HG02798 (cell line): ENCODE data around the gene STXBP6.
"Not testable (repeated sequence)": the region's sequence is repeated elsewhere in the genome, so short reads cannot be mapped to it uniquely, and the experiment has no call there.

Source experiments
- ATAC-seq: cut with Tn5 transposase; IDR thresholded peaks from one replicate; pipeline ENCODE4 v1.9.1; 2021; ENCODE audit warnings: mild to moderate bottlenecking; ENCODE audit not compliant: unreplicated experiment, poor library complexity

STXBP6 gene

DNA sequence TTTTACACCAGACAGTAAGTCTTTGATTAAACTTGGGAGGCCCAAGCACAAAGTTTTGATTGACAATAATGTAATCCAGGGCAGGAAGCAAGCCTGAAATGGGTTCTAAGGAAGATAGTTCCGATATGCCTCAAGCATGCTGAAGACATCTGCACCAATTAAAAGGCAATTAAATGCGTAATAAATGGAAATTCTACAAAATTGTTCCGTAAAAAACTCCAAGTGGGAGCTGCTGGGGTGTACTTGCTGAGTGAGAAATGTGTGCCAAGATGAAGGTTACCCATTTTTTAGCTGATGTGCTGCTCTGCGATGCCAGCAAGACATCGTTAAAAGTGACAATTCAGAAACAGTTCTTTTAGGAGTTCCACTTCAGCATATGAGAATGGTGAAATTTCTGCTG, 269.7 kb downstream of the STXBP6 start:
- no peak for ATAC-seq

DNA sequence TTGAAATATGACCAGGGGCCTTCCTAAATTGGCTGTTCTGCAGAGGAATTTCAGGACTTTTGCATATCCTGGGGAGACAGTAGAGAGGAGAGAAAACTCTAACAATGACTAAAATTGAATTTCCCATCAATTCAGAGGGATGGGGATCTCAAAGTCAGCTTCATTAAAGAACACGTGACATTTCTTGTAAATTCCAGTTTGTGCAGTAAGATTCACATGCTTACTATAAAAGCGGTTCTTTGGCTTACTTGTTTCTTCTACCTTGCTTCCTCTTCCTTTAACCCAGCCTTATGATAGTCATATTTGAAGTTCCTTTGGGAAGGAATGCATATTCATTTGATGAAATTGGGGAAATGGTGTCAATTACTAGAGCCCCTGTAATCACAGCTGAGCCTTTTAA, 272.3 kb downstream of the STXBP6 start:
- ATAC-seq = no peak

GRCh38 chr14:24775950-24776349, 274.0 kb downstream of the STXBP6 start:
- no peak for ATAC-seq

DNA sequence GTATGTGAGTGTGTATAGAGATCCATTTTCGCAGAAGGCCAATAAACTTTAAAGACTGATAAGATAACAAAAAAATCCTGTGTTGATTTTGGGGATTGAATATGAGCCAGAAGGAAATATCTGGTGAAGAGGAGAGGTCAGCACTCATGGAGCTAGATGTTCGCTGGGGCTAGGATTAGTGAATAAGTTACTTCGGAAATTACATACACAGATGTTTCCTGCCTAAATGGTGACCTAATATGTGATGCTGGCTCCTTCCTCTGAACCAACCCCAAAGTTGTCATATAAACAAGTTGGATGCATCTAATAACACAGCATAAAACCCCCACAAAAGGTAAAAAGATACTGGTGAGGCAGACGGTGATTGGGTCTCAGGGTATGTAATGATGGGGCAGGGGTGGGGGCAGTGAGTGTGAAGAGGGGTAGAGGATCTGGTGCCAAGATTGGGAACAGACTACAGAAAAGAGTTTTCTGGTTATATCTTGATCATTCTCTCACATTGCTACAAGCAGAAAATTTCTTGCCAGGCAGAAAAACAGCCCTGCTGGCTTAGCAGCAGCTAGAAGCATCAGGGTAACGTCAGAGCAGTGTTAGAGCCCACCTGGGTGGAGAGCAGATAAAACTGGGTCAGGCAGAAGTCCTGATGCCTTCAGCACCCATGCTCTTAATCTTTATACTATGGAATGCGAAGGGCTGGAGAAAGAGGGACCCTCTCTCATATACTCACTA, 275.6 kb downstream of the STXBP6 start:
- ATAC-seq = no peak

- ATAC-seq = not testable (repeated sequence)
Measured at GRCh38 chr14:24773564-24773963, 276.4 kb downstream of the STXBP6 start.

GRCh38 chr14:24766434-24766833, 283.5 kb downstream of the STXBP6 start:
- ATAC-seq = no peak

GRCh38 chr14:24761141-24761540, 288.8 kb downstream of the STXBP6 start:
- ATAC-seq = no peak
